CD4-positive, alpha-beta T cell treated with Interleukin-2 at 100 ng/mL for 4 hours (primary cell): ENCODE data around the gene LACTB.
A peak's percentile ranks its signal among the peaks of the same experiment; 100 is the strongest.

Source experiments
- DNase-seq: peaks from one replicate; pipeline ENCODE4 v3.0.0-alpha.2; 2020; ENCODE audit warnings: low spot score

LACTB gene

DNA sequence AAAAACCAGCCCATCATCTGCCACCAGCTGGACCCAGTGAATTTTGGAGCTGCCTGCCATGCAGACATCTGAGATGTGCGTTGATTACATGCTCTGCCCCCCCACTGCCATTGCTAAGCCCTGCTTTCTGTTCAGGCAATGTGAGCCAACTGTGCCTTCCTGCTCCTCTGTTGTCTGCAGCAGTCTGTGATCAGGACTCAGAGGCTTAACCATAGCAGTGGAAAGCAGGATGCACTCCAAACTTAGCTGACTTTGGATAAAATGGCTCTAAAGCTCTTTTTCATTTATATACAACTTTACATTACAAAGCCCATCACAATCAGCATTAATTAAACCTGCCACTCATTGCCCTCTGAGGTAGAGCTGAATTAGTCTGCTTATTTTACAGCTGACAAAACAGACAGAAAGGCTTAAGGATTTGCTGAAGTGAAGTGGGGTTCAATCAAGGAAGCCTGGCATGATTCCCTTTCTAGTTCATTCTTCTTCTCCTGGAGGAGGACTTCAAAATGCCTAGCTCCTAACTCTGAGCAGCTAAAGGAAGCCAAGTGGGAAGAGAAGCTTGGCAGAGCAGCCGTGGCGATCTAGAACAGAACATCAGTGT, 51.3 kb downstream of the LACTB start:
- no peak for DNase-seq

DNA sequence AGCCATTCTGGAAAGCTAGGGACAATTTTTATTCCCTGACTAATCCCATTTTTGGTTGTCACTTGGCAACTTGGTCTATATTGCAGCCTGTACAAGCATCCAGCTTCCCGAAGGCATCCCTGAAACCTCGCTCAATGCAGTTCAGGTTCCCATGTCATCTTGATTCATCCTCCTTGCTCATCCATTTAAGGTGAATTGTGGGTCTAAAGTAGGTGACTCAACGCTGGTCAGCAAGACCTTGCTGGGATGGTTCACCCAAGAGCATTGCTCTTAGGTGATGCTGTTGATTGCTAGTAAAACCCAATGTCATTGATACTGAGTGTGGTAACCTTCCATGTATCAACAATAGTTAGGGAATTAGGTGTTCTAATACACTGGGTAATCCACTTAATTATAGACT, 54.6 kb downstream of the LACTB start:
- no peak for DNase-seq

DNA sequence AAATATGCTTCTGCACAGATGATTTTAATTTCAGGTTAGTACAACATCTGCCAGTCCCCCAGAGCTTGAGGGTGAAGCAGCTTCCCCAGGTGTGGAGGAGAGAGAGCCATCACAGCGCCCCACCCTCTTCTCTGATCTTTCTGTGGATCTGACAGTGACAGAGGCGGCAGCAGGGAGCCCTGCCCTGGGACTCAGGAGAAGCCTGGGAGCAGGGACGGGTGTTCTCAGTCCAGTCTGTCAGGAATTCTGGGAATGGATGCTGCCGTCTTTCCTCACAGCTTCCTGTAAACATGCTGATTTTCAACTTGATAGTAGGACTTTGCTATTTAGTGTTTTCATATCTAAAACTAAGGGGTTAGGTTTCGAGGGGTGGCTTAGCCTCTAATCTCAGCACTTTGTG, 56.4 kb downstream of the LACTB start:
- DNase-seq = no peak

DNA sequence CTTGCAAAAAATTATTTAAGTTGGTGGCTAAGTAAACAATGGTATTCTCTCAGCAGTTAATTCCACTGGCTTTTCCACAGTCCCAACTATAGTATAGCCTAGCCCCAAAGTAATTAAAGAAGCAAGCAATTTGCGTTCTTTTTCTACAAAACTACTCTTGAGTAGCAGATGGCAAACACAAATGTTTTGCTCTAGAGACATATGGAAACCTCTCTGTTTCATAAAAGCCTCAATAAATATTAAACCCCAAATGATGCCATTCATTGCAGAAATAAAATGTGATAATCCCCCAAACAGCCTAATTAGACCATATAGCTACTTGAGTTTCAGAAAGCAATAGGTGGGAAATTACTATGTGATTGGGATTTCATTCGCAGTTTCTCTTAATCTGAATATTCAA, 59.1 kb downstream of the LACTB start:
- no peak for DNase-seq

DNA sequence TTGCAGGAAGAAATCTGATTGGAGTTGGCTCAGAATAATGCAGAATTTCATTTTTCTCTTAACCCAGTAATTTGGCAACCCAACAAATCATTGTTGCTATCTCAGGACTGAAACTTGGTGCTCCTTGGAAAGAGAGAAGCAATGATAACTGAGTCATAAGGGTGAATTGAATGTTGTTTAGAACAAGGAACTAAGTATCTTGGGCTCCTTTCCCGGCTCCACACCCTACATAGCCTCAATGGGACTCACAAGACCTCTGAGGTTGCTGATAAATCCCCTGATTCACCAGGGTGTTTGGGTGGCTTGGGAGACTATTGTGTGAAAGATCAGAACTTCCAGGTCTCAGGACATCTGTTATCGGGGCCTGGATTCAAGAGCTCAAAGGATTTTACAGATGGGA, 60.0 kb downstream of the LACTB start:
- no peak for DNase-seq

DNA sequence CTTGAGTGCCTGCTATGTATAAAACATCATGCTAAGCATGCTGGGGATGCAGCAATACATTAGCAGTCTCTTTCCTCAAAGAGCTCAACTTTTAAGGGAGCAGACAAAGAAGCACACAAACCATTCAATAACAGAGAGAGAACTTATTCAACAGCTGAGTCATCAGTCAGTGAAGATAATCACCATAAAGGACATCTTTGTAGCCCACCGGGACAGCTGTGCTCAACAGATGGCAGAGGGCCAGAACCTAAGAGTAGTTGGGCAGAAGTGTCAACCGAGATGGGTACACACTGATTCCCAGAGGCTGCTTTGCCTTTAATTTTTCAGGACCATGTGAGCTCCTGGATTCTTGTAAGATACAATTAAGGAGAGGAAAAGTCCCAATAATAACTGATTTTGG, 63.5 kb downstream of the LACTB start:
- DNase-seq = no peak

DNA sequence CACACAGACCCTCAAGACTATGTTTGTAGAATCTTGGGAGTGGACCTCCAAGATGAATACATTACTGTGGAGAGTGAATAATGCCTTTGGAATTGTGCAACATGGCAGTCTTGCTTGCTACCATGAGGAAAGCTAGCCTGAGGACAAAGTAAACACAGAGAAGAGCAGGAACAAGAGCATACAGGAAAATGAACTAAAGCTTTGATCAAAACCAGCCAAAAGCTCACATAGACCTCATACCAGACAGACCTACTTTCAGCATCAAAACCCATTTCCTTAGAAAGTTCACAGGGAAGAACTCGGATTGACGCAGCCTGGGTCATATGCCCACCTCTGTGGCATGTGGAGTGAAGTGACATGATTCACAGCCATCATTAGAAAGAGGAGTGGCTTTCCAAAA, 64.4 kb downstream of the LACTB start:
- DNase-seq = no peak

DNA sequence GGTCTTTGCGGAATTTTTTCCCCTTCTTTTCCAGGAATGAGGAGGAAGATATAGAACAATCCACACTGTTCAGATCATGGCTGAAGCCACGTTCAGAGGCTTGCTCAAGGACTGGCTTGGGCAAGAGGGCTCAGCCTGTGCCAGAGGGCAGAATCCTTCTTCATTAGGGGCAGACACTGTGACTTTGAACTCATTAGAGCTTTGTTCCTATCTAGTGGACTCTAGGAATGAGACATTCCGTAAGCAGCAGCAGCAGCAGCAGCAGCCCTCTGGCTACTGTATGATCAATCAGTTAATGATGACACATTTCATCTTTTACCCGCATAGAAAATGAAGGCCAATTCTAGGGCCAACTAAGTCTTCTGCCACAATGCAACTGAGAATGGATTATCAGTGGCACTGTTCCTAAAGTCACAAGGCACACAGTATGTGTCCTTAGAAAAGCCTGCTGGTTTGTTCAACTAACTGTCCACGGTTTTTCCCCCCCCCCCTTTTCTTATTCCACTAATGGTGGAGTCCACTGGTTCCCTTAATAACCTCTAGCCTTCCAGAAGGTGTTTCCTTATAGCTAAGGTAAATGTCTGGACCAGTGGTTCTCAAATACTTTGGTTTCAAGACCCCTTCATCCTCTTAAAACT, 66.0 kb downstream of the LACTB start:
- no peak for DNase-seq

DNA sequence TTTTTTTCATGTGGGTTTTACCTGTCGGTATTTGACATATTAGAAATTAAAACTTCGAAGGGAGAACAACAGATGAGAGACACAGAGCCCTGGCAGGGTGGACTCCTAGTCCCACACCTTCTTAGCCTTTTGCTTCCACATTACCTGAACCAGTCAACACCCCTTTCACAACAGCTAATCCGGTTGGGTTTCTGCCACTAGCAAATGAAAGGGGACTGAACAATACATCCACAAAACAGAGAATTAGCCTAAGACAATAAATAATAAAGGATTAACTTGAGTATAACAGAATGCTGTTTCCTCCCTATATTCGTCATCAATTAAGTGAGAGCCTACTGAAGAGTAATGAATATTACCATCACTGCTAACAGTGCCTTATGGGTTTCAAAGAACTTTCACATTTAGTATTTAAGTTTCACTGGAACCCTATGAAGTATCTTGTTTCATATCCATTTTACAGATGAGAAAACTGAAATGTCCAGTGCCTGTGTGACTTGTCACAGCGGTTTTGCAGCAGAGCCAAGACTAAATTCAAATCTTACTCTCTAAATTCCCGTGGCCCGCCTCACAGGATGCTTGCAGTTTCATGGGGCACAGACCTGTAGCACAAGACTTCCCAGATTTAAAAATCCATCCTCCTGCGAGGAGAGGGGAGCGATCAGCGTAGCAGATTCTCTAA, 66.7 kb downstream of the LACTB start:
- DNase-seq = no peak

DNA sequence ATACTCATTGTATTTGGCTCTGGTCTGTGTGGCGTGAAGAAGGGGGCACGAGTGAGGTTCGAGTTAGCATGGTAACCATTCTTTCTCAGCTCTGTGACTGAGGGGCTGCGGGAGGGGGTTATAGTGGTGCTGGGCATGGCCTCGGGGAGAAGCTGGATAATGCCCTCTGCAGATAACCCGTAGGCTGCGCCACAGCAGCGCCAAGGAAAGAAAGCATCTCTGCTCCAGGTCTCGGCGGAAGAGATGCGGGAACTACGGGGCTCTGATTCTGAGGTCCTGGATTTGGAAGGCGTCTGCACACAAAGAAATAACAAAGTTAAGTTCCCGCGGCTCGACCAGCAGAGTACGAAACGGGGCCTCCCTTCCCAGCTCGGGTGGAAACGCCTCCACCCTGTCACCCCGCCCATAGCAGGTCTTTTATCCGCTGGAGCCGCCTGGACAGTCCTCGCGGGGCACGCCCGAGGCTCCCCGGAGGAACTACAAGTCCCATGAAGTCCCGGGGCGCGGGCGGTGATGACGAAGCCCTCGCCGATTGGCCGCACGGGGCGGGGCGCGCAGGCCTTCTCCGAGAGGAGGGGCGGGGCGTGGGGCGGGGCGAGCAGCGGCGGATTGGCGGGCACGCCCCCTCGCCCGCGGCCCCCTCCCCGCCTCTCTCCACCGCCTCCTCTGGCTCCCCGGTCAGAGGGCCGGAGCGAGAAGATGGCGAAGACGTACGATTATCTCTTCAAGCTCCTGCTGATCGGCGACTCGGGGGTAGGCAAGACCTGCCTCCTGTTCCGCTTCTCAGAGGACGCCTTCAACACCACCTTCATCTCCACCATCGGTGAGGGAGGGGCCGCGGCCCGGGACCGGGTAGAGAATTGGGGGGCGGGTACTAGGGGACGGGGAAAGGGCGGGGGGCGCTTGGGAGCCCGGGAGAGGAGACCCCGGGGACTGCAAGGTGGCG, 67.5 kb downstream of the LACTB start, which contains the start of gene RAB8B:
TSS of gene RAB8B (plus strand) at position 681 of the 946 bp plus-strand sequence. CDS start at position 700, 19 bp downstream.
- peak; percentile 95 for DNase-seq

DNA sequence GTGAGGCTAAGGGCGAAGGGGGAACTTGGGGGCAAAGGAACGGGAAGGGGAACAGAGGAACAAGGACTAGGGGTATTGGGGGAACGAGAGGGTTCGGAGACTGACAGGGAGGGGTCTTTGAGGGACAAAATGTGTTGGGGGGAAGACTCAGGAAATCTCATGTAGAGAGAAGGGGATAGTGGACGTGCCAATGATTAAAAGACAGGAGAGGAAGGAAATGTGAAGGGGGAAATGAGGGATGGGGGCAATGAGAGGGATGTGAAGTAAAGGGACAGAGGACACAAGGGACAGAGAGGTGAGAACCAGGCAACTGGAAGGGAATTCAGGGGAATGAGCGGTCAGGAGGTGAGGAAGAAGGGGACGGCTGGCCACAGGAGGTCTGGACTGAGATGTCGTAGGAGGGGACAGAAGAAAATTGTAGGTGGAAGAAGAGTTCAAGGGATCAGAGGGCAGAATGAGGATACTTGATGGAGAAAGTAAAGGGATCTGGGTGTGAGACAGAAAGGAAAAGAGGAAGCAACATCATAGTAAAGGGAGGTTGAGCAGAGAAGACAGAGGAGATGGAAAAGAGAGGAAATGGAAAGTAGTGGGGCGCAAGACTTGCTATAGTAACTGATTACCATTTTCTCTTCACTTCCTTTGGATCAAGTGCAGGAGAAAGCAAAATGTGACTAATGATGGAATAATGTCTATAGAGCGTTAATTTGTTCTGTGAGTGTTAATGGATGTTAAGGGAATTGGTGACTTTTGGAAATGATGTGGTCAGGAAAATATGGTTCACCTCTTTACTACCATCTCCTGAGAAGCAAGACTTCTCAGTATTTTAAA, 68.5 kb downstream of the LACTB start:
- no peak for DNase-seq

DNA sequence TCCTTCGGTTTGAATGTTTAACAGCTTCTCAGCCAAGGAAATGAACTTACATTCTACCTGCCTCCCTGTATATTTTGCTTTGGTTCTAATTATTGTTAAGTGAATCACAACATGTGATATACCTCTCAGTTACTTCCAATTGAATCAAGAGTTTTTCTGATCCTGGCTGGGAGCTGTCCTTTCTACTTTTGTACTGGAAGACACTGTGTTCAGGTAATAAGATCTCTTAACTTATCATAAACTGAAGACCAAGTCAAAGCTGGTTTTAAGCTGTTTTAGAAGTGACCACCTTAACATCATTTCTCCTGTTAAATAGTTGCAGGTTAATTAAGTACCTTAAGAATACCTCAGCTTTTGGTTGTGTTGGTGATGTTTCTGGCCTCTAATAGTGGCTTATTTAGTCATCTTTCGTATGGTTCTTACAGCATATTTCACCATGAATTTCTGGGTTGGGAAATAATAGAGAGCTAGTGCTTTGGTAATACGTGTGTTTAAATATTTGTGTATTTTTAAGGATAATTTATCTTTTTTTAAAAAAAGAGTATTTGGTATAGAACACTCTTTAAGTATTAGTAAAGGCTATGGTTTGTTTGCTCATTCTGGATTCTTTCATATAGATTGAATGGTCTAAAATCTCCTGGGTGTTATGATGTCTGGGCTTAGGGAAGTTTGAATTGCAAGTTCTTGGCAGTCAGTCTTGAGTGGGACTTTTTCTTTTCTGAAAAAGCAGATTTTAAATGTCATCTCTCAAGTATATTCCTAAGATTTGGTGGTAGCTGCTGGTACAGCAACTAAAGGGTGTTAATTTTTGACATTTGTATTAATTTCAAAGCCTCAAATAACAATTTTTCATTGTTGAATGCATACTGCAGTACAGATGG, 69.3 kb downstream of the LACTB start:
- no peak for DNase-seq
